GM12872 (cell line): Measurements from ENCODE around the gene SPSB1.

ENCODE experiments used
- CTCF ChIP-seq: IDR thresholded peaks from 3 replicates; pipeline ENCODE4 v1.5.1; 2011; ENCODE audit warnings: low read depth, mild to moderate bottlenecking, low read length, moderate library complexity; ENCODE audit not compliant: insufficient read depth

Gene SPSB1

GRCh38 chr1:9371391-9371935 lies 78.8 kb downstream of the SPSB1 start:
- TF ChIP-seq CTCF = no peak

- TF ChIP-seq CTCF = no peak
These were observed 79.3 kb downstream of the SPSB1 start for GRCh38 chr1:9371951-9372350.

- no peak for TF ChIP-seq CTCF
These were observed 80.9 kb downstream of the SPSB1 start for GRCh38 chr1:9373619-9374018.

- no peak for TF ChIP-seq CTCF
These were observed 82.2 kb downstream of the SPSB1 start for GRCh38 chr1:9374748-9375341.

GRCh38 chr1:9375912-9376311 lies 83.2 kb downstream of the SPSB1 start:
- no peak for TF ChIP-seq CTCF

- TF ChIP-seq CTCF = no peak
These were observed 83.7 kb downstream of the SPSB1 start for GRCh38 chr1:9376430-9376829.

- TF ChIP-seq CTCF = no peak
These were observed 84.2 kb downstream of the SPSB1 start for GRCh38 chr1:9376886-9377333.
